HG03575 (cell line): ENCODE data around the gene CCNJ.
"Not testable (repeated sequence)": the region's sequence is repeated elsewhere in the genome, so short reads cannot be mapped to it uniquely, and the experiment has no call there.

Source experiments
- ATAC-seq: cut with Tn5 transposase; IDR thresholded peaks from one replicate; pipeline ENCODE4 v1.9.1; 2021; ENCODE audit not compliant: unreplicated experiment, insufficient number of reproducible peaks, low FRiP score; ENCODE audit errors: extremely low read depth

The CCNJ gene

GRCh38 chr10:96047925-96048324 lies 4.5 kb downstream of the CCNJ start:
- not testable (repeated sequence) for ATAC-seq

- ATAC-seq: no peak
Observed at GRCh38 chr10:96049340-96049739, 6.0 kb downstream of the CCNJ start.

- no peak for ATAC-seq
Observed at GRCh38 chr10:96053985-96054384, 10.6 kb downstream of the CCNJ start.

GRCh38 chr10:96056787-96057186 lies 13.4 kb downstream of the CCNJ start:
- ATAC-seq: no peak

- ATAC-seq: no peak
Observed at GRCh38 chr10:96061232-96061631, 17.8 kb downstream of the CCNJ start.

GRCh38 chr10:96072674-96073073 lies 29.3 kb downstream of the CCNJ start:
- ATAC-seq: no peak

- ATAC-seq: no peak
Observed at GRCh38 chr10:96073722-96074121, 30.3 kb downstream of the CCNJ start.

- no peak for ATAC-seq
Observed at GRCh38 chr10:96074776-96075175, 31.4 kb downstream of the CCNJ start.

GRCh38 chr10:96075977-96076376 lies 32.6 kb downstream of the CCNJ start:
- ATAC-seq: no peak

GRCh38 chr10:96077156-96077555 lies 33.8 kb downstream of the CCNJ start:
- no peak for ATAC-seq

GRCh38 chr10:96082153-96082552 lies 38.8 kb downstream of the CCNJ start:
- ATAC-seq: no peak

- no peak for ATAC-seq
Observed at GRCh38 chr10:96082748-96083147, 39.4 kb downstream of the CCNJ start.

- ATAC-seq: no peak
Observed at GRCh38 chr10:96089116-96089515, 45.7 kb downstream of the CCNJ start.

- ATAC-seq: no peak
Observed at GRCh38 chr10:96089670-96090462, 46.5 kb downstream of the CCNJ start.

GRCh38 chr10:96090463-96090800 lies 47.0 kb downstream of the CCNJ start:
- ATAC-seq: no peak

- no peak for ATAC-seq
Observed at GRCh38 chr10:96092999-96093767, 49.8 kb downstream of the CCNJ start.

- no peak for ATAC-seq
Observed at GRCh38 chr10:96093948-96094347, 50.6 kb downstream of the CCNJ start.

GRCh38 chr10:96096958-96097357 lies 53.6 kb downstream of the CCNJ start:
- no peak for ATAC-seq

GRCh38 chr10:96097865-96098264 lies 54.5 kb downstream of the CCNJ start:
- ATAC-seq: no peak

GRCh38 chr10:96107623-96108038 lies 64.2 kb downstream of the CCNJ start:
- ATAC-seq: no peak
